NOMO-1 treated with dmso at 0.1 percent for 144 hours (cell line): ENCODE measurements around the gene COL23A1.

Source experiments
- DNase-seq: peaks from one replicate; lab custom pipeline; 2025; ENCODE audit not compliant: unreplicated experiment; lab: John Stamatoyannopoulos, UW

Gene COL23A1

DNA sequence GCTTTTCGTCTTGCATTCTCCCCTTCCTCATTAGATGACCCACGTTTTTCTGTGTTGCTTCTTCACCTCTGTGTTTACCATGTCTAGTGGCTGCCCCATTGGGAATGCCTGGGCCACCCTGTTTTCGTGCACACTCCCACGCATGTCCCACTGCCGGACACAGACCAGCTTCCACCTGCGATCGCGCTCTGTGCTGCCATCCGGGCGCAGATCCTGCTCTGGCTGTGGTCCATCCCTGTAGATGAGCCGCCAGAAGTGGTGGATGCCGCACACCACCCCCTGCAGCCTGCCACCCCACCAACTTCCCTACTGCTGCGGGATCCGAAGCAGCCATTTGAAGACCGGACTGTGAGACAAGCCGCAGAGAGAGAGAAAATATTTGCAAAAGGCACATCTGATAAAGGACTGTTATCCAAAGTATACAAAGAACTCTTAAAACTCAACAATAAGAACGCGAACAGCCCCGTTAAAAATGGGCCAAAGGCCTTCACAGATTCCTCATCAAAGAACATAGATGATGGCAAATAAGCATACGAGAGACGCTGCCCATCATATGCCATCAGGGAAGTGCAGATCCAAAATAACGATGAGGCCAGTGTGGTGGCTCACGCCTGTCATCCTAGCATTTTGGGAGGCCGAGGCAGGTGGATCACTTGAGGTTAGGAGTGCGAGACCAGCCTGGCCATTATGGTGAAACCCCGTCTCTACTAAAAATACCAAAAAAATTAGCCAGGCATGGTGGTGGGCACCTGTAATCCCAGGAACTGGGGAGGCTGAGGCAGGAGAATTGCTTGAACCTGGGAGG lies 163.7 kb downstream of the COL23A1 start:
- DNase-seq = no peak

DNA sequence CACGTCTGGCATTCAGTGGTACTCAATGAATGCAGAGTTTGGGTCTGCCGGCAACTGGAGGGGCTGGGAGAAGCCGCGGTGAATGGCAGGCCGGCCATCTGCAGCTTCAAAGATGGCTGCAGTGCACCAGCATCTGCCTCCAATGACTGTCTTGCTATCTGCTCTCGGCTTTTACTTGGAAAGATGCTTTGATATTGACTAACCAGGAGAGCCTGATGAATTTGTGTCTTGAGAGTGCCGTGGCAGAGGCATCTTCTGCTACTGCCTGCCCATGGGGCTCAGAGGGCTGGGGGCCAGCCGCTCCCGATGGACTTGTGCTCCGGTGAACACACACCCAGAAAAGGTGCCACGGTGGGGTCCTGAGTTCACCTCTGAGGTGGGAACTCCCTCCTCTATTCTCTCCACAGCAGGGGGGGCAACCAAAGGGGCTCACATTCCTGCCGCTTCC lies 164.5 kb downstream of the COL23A1 start:
- no peak for DNase-seq

DNA sequence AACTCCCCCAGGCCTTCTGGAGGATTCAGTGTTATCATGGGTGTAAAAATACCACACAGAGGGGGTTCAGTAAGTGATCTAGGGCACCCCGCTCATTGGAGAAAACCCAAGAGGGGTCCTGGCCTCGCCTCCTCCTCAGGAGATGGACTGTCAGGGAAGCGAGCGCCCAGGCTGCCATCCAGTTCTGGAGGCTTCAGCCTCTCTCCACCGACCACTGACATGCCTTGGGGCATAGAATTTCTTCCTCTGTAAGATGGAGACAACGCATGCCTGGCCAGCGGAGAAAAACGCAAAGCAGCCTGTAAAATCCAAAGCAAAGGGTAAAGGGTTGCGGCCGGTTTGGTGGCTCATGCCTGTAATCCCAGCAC lies 165.4 kb downstream of the COL23A1 start:
- no peak for DNase-seq

DNA sequence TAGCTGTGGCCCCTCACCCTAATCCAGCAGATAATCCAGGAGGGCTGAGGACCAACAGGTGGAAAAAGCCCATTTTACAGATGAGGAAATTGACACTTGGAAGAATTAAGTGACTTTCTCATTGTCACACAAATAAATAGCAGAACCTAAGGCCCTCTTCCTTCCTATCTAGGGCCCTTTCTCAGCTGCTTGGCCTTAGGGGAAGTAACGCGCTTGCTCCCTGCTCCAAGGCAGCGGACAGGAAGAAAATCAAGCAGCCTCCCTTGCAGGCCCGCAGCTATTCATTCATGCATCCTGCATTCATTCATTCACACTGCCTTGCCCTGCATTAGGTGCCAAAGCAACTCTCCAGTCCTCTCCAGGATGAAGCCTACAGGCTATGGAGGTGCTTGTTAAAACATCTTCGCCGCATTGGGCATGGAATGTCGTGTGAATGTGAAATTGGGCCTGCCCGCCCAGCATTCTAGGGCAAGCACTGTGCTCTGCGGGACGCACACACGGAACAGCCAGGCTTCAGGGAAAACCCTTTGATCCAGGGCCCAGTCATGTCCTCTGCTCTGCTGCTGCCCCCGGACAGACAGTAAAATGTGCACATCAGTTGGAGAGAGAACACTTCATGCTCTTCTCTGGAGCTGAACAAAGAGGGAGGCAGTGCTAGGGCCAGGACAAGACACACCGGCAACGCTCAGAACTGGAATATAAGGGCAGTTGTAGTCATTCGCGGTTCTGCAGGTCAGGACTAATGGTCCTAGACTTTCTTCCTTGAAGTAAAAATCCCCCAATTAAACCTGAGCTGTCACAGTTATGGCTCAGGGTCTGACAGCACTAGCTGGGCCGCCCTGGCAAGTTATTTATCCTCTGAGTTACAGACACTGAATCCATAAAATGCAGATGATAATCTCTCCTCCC lies 166.0 kb downstream of the COL23A1 start:
- DNase-seq = no peak

DNA sequence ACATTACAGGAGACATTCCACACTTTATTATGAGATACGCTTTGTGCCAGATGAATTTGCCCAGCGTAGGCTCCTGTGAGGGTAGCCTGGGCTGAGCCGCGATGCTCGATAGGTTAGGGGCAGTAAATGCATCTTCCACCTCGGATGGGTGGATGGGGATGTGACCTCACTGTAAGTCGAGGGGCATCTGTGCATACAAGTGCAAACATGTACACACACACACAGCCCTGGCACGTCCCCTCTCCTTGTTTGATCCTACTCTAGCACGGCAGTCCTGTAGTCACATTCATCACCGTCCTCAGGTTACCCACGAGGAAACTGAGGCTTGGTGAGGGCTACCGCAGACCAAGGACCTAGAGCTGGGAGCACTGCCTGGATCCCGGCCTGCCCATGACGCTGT lies 166.8 kb downstream of the COL23A1 start:
- DNase-seq = no peak

DNA sequence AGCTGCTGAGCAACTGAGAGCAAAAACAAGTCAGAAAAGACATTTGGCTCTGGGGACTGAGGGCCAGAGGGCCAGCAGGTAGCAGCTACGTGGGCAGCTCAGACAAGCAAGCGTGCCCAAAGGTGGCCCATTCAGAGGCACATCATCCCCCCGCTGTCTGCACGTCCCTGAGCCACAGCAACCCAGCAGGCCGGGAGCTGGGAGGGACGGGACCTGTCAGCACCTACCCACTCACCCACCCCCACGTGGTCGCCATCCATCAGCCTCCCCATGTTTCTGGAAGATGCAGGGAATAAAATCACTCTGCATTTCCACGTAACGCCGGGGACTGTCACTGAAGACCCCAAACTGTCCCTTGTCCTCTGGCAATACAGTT lies 167.8 kb downstream of the COL23A1 start:
- DNase-seq = no peak

DNA sequence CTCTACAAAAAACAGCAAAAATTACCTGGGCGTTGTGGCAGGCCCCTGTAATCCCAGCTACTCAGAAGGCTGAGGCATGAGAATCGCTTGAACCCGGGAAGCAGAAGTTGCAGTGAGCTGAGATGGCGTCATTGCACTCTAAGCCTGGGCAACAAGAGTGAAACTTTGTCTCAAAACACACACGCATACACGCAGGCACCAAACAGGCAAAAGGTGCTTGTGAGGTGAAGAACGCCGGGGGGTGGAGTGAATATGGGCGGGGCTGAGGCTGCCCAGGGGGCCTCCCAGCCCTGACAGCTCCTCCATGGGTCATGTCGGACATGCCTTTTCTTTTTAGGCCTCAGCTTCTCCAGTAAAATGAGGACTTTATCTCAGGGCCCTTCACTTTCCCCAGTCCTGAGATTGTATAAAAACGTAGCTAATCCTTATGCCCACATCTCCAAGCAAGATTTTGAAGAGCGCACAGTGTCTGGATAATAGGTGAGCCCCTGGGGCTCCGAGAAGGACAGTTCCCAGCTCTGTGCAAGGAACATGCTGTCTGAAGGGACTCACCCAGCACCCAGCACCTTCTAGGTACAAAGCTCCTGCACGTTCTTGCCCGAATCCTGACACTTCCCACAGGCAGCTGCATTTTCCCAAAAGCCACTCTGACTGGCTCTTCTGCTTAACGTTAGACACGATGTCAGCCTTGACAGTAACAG lies 168.3 kb downstream of the COL23A1 start:
- DNase-seq = no peak

DNA sequence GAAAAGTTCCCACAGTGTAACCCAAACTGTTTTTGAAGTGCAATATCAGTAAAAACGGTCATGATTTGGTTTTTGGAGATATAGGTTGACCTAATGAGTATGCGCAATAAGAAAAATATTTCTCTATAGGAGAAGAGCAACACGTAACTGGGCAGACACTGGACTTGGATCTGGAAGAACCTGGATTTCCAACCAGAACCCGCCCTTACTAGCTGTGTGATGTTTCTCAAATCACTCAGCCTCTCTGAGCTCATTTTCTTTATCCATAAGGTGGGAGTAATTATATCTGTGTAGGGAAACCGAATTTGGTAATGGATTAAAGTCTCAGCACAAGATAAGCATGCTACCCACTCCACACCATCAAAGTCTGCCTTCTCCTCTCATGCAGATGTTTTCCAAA lies 169.1 kb downstream of the COL23A1 start:
- DNase-seq = no peak

DNA sequence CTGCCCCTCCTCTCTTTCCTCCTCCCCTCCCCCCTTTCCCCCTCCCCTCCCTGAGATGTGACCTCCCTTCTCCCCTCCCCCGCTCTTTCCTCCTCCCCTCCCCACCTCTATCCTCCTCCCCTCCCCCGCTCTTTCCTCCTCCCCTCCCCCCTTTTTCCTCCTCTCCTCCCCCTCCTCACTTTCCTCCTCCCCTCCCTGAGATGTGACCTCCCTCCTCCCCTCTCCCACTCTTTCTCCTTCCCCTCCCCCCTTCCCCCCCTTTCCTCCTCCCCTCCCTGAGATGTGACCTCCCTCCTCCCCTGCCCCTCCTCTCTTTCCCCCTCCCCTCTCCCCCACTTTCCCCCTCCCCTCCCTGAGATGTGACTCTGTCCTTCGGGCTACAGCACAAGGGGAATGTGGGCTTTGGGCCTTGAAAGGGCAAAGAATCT lies 169.8 kb downstream of the COL23A1 start:
- no peak for DNase-seq

DNA sequence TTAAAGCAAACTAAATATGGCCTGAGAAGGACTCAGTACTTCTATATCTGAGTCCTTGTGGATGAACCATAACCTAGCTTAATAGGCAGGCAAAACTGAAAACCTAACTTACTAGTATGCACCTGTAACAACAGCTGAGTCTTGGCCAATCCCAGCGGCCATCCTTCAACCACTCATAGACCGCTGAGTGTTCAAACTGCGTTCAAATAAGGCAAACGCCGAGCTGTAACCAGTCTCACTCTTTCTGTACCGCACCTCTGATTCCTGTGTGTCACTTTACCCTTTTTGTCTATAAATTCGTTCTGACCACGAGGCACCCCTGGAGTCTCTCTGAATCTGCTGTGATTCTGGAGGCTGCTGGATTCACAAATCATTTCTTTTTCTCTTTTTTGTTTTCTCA lies 170.5 kb downstream of the COL23A1 start:
- no peak for DNase-seq

DNA sequence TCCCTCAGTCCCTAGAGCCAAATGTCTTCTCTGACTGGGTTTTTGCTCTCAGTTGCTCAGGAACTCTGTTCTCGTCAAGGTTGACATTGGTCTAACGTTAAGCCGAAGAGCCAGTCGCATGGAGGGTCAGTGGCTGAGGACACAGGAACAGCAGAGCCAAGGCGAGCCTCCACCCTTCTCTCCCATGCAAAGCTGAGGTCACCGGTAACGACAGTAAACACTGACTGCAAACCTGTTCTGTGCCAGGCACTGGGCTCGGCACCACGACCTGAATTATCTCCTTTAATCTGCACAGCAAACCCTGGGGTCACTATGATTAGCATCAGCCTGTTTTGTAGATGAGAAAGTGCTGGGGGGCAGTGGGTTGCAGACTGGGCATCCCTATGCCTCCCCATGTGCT lies 171.0 kb downstream of the COL23A1 start:
- no peak for DNase-seq

DNA sequence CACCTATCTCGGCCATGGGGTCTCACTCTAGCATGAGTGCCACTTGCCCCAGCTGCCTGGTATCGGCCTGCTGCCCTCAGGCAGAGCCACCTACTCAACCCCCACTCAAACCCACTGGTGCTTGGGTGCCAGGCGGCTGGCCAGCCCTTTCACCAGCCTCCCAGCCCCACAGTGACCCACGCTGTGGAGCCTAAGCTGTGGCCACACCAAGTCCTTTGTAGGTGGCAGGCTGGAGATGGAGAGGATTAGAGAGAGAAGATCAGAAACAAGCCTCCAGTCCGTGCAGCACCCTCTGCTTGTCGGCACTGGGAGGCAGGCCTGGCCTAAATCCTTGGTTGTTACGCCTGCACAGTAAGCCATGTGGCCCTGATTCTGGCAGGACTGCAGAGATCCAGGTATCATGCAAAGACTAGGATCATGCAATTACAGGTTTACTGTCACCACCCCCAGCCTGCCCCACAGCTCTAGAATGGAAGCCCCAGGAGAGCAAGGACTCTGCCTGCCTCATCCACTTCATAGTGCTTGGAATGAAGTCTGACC lies 171.7 kb downstream of the COL23A1 start:
- DNase-seq = no peak

DNA sequence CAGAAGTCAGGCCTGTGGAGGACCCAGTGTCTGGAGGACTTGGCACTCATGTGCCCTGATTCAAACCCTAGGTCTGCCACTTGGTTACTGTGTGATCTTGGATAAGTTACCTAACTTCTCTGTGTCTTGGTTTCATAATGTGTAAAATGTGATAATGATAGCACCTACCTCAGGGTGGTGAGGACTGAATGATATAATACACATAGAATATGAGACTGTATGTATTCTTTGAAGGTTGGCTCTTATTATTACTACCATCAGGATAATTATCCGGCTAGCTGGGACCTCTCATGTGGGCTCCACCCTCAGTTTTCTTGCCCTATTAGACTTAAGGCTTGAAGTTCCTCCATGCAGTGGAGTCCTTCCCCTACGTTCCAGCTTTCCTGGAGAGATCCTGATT lies 172.2 kb downstream of the COL23A1 start:
- no peak for DNase-seq

DNA sequence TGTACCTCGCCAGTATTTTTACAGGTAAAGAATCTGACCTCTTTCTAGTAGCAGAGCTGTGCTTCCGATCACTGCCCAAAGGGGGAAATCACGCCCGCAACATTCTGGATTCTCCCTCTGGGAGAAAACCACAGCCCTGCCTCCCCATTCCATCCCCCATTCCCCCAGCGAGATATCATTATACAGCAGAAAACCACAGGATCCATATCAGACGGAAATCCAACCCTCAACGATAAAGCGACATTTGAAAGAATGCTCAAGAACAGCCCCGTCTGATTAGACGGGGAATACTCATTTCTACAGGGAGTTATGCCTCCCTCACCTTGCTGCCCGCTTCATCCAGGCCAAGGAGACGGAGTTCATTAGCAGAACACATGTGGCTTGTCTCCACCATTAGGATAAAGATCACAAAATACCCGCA lies 172.8 kb downstream of the COL23A1 start:
- DNase-seq = no peak

DNA sequence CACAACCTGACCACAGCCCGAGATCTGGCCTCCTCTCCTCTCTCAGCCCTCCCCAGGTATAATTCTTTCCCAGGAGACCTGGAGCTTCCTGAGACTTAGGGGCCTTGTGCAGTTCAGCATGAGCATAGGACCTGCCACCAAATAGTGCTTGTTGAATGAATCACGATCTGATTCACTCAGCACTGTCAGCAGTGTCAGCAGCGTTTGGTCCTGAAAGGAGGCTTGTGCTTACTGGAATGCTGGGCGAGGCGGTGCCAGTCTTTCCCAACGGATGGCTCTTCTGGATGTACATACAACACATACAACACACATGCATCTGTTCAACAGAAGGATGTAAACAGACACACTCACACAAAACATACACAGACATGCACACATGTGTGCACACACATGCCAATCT lies 173.3 kb downstream of the COL23A1 start:
- no peak for DNase-seq

DNA sequence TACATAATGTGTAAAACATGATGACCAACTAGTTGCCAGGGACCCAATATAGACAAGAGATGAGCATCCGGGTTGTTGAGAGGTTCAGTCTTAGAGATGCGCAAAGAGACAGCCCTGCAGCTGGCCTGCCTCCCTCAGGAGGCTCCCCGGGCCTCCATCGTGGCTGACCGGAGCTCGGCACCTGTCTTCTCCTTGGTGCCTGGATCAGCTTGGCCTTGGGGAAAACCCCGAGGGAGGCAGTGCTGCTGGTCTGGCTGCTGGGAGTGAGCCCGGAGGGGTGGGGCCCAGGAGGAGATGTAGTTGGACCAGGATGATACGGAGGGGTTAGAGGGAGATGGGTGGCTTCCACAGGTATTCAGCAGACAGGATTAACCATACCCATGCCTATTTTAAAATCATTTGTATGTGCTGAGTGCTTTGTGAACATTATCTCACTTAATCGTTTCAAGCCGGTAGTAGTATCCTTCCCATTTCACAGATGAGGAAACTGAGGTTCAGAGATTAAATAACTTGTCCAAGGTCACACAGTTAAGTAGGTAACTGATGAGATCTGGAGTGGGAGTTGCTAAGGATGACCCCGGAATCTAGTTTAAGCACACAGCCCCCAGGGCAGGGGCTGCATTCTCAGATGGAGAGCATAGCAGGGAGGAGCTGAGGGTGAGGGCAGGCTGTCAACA lies 173.8 kb downstream of the COL23A1 start:
- no peak for DNase-seq

DNA sequence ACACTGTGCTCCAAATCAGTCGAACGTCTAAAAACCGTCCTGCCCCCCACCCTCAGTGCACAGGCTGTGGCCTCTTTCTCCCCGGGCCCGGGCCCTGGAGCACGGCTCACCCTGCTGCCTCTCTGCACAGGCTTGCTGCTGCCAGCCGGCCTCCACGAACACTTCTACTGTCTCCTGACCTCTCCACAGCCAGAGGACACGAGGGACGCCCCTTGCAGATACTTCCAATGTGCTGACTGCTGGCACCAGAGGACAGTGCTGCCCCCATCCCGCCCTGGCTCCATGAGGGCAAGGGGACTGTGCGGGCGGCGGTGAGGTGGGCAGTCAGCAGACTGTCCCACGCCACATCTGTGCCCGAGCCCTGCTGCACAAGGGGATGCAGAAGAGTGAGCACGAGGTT lies 174.8 kb downstream of the COL23A1 start:
- DNase-seq = no peak

DNA sequence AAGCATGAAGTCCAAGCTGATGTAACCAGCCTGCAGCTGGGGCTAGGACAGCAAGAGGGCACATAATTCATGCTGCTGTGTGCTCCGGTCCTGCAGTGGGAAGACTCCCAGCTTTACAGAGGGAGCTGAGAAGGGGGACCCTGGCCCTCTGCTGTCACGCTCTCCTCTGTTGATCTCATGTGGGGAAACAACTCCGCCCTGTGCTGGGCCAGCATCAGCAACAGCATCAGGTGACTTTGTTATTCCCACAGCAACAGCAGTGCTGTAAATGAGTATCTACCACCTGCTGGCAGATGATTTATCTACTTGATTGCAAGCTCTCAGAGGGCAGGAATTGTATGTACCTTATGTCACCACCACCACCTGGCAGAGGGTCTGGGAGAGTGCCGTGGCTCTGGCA lies 176.2 kb downstream of the COL23A1 start:
- DNase-seq = no peak

DNA sequence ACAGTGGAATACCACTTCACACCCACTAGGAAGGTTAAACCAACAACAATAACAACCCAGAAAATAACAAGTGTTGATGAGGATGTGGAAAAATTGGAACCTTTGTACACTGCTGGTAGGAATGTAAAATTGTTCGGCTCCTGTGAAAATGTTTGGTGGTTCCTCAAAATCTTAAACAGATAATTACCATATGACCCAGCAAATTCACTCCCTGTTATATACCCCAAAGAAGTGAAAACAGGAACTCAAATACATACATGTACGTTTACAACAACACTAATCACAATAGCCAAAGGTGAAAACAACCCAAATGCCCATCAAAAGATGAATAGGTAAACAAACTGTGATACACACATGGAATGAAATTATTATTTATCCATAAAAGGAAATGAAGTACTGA lies 179.1 kb downstream of the COL23A1 start:
- peak; percentile 31 for DNase-seq

DNA sequence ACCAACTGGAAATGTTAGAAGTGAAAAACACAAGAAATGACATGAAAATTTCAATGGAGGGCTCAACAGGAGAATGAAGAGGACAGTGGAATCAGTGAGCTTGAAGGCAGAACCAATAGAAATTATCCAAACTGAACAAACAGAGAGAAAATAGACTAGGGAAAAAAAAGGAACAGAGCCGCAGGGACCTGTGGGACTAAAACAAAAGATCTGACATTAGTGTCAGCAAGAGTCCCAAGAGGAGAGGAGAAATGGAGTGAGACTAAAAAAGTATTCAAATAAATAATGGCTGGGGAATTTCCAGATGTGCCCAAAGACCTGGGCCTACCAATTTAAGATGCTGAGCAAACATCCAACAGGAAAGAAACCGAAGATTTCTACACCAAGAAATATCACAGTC lies 182.5 kb downstream of the COL23A1 start:
- no peak for DNase-seq

DNA sequence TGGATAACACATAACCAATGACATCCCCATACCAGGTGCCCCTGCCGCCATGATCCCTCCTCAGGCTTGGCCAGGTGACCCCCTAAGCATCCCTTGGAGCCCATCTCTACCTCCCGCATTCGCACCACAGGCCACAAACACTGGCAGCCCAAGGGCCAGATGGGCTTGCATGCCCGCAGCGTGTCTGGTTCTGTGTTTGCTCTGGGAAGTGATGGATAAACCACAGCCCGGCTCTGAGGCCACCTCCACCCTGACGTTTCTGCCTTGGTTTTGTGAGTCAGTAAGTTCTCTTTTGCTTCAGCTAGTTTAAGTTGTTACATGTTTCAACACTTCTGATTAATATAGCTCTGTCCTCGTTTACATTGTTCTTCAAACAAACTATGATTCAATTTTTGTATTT lies 185.2 kb downstream of the COL23A1 start:
- peak; percentile 66 for DNase-seq
